Measurements from ENCODE around the gene KLK10.

DNA sequence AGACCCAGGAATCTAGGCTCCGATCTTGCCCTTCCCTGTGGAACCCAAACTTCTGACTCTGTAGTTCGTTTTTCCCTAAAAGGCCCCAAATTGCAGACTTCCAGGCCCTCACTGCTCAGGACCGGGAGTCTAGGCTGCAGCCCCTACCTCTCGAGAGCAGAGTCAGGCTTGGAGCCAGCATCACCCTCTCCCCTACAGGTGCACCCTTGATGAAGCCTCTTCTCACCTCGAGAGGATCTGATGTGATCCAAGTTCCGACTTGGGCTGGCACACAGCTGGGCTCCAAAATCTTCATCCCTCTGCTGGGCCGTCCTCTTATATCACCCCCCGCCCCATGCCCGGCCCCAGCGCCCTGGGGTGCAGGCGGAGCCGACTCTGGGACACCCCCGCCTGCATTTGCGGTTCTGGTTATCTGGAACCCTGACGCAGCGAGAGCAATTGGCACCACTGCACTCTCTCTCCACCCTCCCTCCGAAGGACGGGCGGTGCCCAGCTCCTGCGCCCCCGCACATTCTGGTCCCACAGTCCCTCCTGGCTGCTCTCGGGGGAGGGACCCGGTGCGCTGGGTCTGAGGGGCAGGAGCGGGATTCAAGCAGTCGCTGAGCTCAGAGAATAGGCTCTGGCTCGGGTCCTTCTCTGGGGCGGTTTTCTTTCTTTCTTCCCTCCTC, 35.8 kb downstream of the KLK10 start, which contains the start of gene KLK7:
- TF ChIP-seq, protein P1, sequence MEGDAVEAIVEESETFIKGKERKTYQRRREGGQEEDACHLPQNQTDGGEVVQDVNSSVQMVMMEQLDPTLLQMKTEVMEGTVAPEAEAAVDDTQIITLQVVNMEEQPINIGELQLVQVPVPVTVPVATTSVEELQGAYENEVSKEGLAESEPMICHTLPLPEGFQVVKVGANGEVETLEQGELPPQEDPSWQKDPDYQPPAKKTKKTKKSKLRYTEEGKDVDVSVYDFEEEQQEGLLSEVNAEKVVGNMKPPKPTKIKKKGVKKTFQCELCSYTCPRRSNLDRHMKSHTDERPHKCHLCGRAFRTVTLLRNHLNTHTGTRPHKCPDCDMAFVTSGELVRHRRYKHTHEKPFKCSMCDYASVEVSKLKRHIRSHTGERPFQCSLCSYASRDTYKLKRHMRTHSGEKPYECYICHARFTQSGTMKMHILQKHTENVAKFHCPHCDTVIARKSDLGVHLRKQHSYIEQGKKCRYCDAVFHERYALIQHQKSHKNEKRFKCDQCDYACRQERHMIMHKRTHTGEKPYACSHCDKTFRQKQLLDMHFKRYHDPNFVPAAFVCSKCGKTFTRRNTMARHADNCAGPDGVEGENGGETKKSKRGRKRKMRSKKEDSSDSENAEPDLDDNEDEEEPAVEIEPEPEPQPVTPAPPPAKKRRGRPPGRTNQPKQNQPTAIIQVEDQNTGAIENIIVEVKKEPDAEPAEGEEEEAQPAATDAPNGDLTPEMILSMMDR (IDR thresholded peaks at IDR 0.05), result no peak
- TF ChIP-seq IRF2 (CRISPR knock-in tag; IDR thresholded peaks at IDR 0.05; ENCODE audit: borderline replicate concordance, low read depth) (no peak), SP1 (CRISPR knock-in tag; conservative IDR thresholded peaks at IDR 0.05) (no peak), USF2 (CRISPR knock-in tag; IDR thresholded peaks at IDR 0.05) (no peak), GABPB1 (CRISPR knock-in tag; IDR thresholded peaks at IDR 0.05) (no peak), CREB1 (CRISPR knock-in tag; IDR thresholded peaks at IDR 0.05) (no peak), TP53 (CRISPR knock-in tag; IDR thresholded peaks at IDR 0.05) (no peak), ZMAT4 (CRISPR knock-in tag; IDR thresholded peaks at IDR 0.05) (no peak), ZNF281 (CRISPR knock-in tag; IDR thresholded peaks at IDR 0.05) (no peak), ELF4 (CRISPR knock-in tag; IDR thresholded peaks at IDR 0.05; ENCODE audit: low read depth) (no peak)
- TF ChIP-seq, protein P2, sequence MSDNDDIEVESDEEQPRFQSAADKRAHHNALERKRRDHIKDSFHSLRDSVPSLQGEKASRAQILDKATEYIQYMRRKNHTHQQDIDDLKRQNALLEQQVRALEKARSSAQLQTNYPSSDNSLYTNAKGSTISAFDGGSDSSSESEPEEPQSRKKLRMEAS (CRISPR knock-in tag; IDR thresholded peaks at IDR 0.05), result no peak
- TF ChIP-seq, protein P3, sequence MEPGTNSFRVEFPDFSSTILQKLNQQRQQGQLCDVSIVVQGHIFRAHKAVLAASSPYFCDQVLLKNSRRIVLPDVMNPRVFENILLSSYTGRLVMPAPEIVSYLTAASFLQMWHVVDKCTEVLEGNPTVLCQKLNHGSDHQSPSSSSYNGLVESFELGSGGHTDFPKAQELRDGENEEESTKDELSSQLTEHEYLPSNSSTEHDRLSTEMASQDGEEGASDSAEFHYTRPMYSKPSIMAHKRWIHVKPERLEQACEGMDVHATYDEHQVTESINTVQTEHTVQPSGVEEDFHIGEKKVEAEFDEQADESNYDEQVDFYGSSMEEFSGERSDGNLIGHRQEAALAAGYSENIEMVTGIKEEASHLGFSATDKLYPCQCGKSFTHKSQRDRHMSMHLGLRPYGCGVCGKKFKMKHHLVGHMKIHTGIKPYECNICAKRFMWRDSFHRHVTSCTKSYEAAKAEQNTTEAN (CRISPR knock-in tag; IDR thresholded peaks at IDR 0.05), result no peak
- TF ChIP-seq, protein P4, sequence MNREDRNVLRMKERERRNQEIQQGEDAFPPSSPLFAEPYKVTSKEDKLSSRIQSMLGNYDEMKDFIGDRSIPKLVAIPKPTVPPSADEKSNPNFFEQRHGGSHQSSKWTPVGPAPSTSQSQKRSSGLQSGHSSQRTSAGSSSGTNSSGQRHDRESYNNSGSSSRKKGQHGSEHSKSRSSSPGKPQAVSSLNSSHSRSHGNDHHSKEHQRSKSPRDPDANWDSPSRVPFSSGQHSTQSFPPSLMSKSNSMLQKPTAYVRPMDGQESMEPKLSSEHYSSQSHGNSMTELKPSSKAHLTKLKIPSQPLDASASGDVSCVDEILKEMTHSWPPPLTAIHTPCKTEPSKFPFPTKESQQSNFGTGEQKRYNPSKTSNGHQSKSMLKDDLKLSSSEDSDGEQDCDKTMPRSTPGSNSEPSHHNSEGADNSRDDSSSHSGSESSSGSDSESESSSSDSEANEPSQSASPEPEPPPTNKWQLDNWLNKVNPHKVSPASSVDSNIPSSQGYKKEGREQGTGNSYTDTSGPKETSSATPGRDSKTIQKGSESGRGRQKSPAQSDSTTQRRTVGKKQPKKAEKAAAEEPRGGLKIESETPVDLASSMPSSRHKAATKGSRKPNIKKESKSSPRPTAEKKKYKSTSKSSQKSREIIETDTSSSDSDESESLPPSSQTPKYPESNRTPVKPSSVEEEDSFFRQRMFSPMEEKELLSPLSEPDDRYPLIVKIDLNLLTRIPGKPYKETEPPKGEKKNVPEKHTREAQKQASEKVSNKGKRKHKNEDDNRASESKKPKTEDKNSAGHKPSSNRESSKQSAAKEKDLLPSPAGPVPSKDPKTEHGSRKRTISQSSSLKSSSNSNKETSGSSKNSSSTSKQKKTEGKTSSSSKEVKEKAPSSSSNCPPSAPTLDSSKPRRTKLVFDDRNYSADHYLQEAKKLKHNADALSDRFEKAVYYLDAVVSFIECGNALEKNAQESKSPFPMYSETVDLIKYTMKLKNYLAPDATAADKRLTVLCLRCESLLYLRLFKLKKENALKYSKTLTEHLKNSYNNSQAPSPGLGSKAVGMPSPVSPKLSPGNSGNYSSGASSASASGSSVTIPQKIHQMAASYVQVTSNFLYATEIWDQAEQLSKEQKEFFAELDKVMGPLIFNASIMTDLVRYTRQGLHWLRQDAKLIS (CRISPR knock-in tag; IDR thresholded peaks at IDR 0.05; ENCODE audit: borderline replicate concordance), result no peak

Data from WTC11 (cell line).